HepG2 (cell line): ENCODE measurements around the gene EFS. TPM values are rescaled to one million over a fixed set of nuclear protein-coding genes. Genes with fewer than 3 reads are reported as not detected.

Source experiments
- AGO2 ChIP-seq: fragments of 200-400 bp; formaldehyde crosslinking; optimal IDR thresholded peaks from 2 replicates; pipeline ENCODE3; 2017; ENCODE audit warnings: mild to moderate bottlenecking, low read depth, low read length, moderate library complexity
- ATF7-NPFF ChIP-seq: sonication (generic); formaldehyde crosslinking; IDR thresholded peaks from 2 replicates; pipeline ENCODE4 v1.8.1; 2023; ENCODE audit warnings: mild to moderate bottlenecking, low read depth, missing genetic modification reagents, moderate library complexity
- CCDC6 ChIP-seq: sonication (generic); formaldehyde crosslinking; IDR thresholded peaks from 2 replicates; pipeline ENCODE4 v1.8.1; 2022; ENCODE audit warnings: mild to moderate bottlenecking, missing genetic modification reagents, moderate library complexity
- ELF3 ChIP-seq: IDR thresholded peaks from 2 replicates; pipeline ENCODE4 v1.6.1; 2016; ENCODE audit warnings: missing genetic modification reagents, missing compliant biosample characterization
- FOXA1 ChIP-seq, 2 experiments: fragments of 450-650 bp in 1 of 2; sonication (generic) in 1 of 2; formaldehyde crosslinking in 1 of 2; IDR thresholded peaks; 2 replicates each; pipeline versions ENCODE4 v1.4.0 to v1.6.1; 2016 to 2020; ENCODE audit warnings: missing genetic modification reagents in 1 of 2
- KAT8 ChIP-seq: IDR thresholded peaks from 2 replicates; pipeline ENCODE4 v1.6.1; 2016; ENCODE audit warnings: missing genetic modification reagents, missing compliant biosample characterization
- RAD51 ChIP-seq: fragments of 450-650 bp; IDR thresholded peaks from 2 replicates; pipeline ENCODE4 v1.6.1; 2016; ENCODE audit warnings: borderline replicate concordance
- SAP130 ChIP-seq: IDR thresholded peaks from 2 replicates; pipeline ENCODE4 v1.6.1; 2016; ENCODE audit warnings: low read depth
- SETDB1 ChIP-seq: sonication (generic); formaldehyde crosslinking; IDR thresholded peaks from 2 replicates; pipeline ENCODE4 v1.5.1; 2020; ENCODE audit warnings: missing genetic modification reagents, mild to moderate bottlenecking, borderline replicate concordance
- SOX13 ChIP-seq, 3 experiments: fragments of 450-650 bp in 1 of 3; sonication (generic) in 1 of 3; formaldehyde crosslinking in 1 of 3; IDR thresholded peaks in 2 of 3; conservative IDR thresholded peaks in 1 of 3; 2 replicates each; pipeline versions ENCODE4 v1.5.0 to v1.6.1; 2016 to 2020; ENCODE audit warnings: antibody characterized with exemption in 1 of 3, mild to moderate bottlenecking in 1 of 3, missing compliant biosample characterization in 1 of 3, missing genetic modification reagents in 1 of 3, moderate library complexity in 1 of 3
- TBX2 ChIP-seq: sonication (generic); formaldehyde crosslinking; IDR thresholded peaks from 2 replicates; pipeline ENCODE4 v1.5.0; 2020; ENCODE audit warnings: missing genetic modification reagents, mild to moderate bottlenecking, borderline replicate concordance
- TEAD3 ChIP-seq: optimal IDR thresholded peaks from 2 replicates; pipeline ENCODE3; 2016; ENCODE audit warnings: borderline replicate concordance
- ZNF546 ChIP-seq: sonication (generic); formaldehyde crosslinking; conservative IDR thresholded peaks from 2 replicates; pipeline ENCODE4 v1.8.1; 2023; ENCODE audit warnings: mild to moderate bottlenecking, missing genetic modification reagents
- ZSCAN21 ChIP-seq: sonication (generic); formaldehyde crosslinking; IDR thresholded peaks from 2 replicates; pipeline ENCODE4 v1.8.0; 2022; ENCODE audit warnings: mild to moderate bottlenecking, missing genetic modification reagents, moderate library complexity, borderline replicate concordance
- polyA plus RNA-seq, 8 experiments: library from polyadenylated mRNA; depleted of rRNA in 3 of 8; stranded (reverse) in 7 of 8; unstranded in 1 of 8; fragments of >200 nt; fragmentation: Illumina TruSeq in 4 of 8; extraction: Trizol in 4 of 8; gene quantifications; 2 replicates each; pipeline versions ENCODE4 v1.2.1 to v1.2.3, GENCODE V29; 2011 to 2016; ENCODE audit warnings: low read depth in 4 of 8, missing spikeins in 1 of 8, mixed read lengths in 1 of 8; ENCODE audit not compliant: insufficient read depth in 1 of 8
- total RNA-seq, 5 experiments: library from RNA; depleted of rRNA; stranded (reverse); fragments of >200 nt; fragmentation: Illumina TruSeq; extraction: Trizol; gene quantifications; 2 replicates each; pipeline ENCODE4 v1.2.3, GENCODE V29; 2016; ENCODE audit warnings: low read depth in 1 of 5
- TF ChIP-seq, protein P1 (sequence below): IDR thresholded peaks from 2 replicates; pipeline ENCODE4 v1.6.1; 2012; ENCODE audit warnings: inconsistent platforms
- TF ChIP-seq, protein P2 (sequence below): sonication (generic); formaldehyde crosslinking; IDR thresholded peaks from 2 replicates; pipeline ENCODE4 v1.8.1; 2023; ENCODE audit warnings: mild to moderate bottlenecking, inconsistent platforms, moderate library complexity, missing genetic modification reagents, borderline replicate concordance
- TF ChIP-seq, protein P3 (sequence below): sonication (generic); formaldehyde crosslinking; IDR thresholded peaks from 2 replicates; pipeline ENCODE4 v1.4.0; 2020; ENCODE audit warnings: mild to moderate bottlenecking, missing genetic modification reagents
- TF ChIP-seq, protein P4 (sequence below): sonication (generic); formaldehyde crosslinking; IDR thresholded peaks from 2 replicates; pipeline ENCODE4 v1.5.0; 2020; ENCODE audit warnings: missing genetic modification reagents
- TF ChIP-seq, protein P5 (sequence below): sonication (generic); formaldehyde crosslinking; IDR thresholded peaks from 2 replicates; pipeline ENCODE4 v1.4.0; 2020; ENCODE audit warnings: missing genetic modification reagents
- TF ChIP-seq, protein P6 (sequence below): sonication (generic); formaldehyde crosslinking; IDR thresholded peaks from 2 replicates; pipeline ENCODE4 v1.5.0; 2020; ENCODE audit warnings: missing genetic modification reagents, mild to moderate bottlenecking, borderline replicate concordance

Gene EFS
- total and polyA plus RNA-seq, 2 of the 13 experiments (the other 11 are each of a cell fraction or from before 2014, with no cell fraction given) = not detected

DNA sequence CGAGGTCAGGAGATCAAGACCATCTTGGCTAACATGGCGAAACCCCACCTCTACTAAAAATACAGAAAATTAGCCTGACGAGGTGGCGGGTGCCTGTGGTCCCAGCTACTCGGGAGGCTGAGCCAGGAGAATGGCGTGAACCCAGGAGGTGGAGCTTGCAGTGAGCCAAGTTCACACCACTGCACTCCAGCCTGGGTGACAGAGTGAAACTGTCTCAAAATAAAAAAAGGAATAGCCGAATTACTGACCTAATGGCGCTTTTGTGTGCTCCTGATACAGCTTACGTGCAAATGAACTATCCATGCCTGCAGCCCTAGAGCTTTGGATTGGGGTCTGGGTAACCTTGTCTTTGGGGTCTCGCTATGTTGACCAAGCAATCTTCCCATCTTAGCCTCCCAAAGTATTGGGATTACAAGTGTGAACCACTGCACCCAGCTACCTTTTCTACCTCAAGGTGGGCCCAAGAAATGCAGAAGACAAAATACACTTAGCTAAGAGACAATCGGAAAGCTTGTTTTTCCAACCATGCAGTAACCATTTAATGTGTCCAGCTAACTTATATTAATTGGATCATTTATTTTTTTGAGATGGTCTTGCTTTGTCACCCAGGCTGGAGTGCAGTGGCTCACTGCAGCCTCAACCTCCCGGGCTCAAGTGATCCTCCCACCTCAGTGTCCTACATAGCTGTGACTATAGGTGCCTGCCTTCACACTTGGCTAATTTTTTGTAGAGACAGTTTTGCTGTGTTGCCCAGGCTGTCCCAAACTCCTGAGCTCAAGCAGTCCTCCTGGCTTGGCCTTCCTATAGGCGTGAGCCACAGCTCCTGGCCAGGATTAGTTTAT lies 38.3 kb downstream of the EFS start (continued):
- TF ChIP-seq FOXA1 (IDR thresholded peaks at IDR 0.05) (no peak), FOXA1 (CRISPR knock-in tag; IDR thresholded peaks at IDR 0.05) (no peak), SOX13 (IDR thresholded peaks at IDR 0.05) (no peak), SOX13 (CRISPR knock-in tag; conservative IDR thresholded peaks at IDR 0.05 in 1 of 2, IDR thresholded peaks at IDR 0.05 in 1 of 2) (0 out of 4 replicates have a peak, but pooled peaks of 1 of the 2 experiments have one; percentile 78), CCDC6 (CRISPR knock-in tag) (no peak), SAP130 (CRISPR knock-in tag) (no peak), ZNF546 (no peak), AGO2 (peak; percentile 97), TBX2 (CRISPR knock-in tag) (0 out of 2 replicates have a peak, but pooled peaks have one; percentile 23), ELF3 (CRISPR knock-in tag) (no peak), ZSCAN21 (CRISPR knock-in tag) (0 out of 2 replicates have a peak, but pooled peaks have one; percentile 59), ATF7-NPFF (CRISPR knock-in tag) (peak; percentile 70; the same call in 1 of the 2 replicates), TEAD3 (CRISPR knock-in tag) (no peak), SETDB1 (CRISPR knock-in tag) (no peak), RAD51 (no peak), KAT8 (CRISPR knock-in tag) (no peak)
- TF ChIP-seq, protein P1, sequence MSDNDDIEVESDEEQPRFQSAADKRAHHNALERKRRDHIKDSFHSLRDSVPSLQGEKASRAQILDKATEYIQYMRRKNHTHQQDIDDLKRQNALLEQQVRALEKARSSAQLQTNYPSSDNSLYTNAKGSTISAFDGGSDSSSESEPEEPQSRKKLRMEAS = no peak
- TF ChIP-seq, protein P2, sequence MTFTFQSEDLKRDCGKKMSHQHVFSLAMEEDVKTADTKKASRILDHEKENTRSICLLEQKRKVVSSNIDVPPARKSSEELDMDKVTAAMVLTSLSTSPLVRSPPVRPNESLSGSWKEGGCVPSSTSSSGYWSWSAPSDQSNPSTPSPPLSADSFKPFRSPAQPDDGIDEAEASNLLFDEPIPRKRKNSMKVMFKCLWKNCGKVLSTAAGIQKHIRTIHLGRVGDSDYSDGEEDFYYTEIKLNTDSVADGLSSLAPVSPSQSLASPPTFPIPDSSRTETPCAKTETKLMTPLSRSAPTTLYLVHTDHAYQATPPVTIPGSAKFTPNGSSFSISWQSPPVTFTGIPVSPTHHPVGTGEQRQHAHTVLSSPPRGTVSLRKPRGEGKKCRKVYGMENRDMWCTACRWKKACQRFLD (CRISPR knock-in tag) = no peak; the same call in 1 of the 2 replicates
- TF ChIP-seq, protein P3, sequence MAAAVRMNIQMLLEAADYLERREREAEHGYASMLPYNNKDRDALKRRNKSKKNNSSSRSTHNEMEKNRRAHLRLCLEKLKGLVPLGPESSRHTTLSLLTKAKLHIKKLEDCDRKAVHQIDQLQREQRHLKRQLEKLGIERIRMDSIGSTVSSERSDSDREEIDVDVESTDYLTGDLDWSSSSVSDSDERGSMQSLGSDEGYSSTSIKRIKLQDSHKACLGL (CRISPR knock-in tag) = no peak
- TF ChIP-seq, protein P4, sequence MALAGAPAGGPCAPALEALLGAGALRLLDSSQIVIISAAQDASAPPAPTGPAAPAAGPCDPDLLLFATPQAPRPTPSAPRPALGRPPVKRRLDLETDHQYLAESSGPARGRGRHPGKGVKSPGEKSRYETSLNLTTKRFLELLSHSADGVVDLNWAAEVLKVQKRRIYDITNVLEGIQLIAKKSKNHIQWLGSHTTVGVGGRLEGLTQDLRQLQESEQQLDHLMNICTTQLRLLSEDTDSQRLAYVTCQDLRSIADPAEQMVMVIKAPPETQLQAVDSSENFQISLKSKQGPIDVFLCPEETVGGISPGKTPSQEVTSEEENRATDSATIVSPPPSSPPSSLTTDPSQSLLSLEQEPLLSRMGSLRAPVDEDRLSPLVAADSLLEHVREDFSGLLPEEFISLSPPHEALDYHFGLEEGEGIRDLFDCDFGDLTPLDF (CRISPR knock-in tag) = no peak
- TF ChIP-seq, protein P5, sequence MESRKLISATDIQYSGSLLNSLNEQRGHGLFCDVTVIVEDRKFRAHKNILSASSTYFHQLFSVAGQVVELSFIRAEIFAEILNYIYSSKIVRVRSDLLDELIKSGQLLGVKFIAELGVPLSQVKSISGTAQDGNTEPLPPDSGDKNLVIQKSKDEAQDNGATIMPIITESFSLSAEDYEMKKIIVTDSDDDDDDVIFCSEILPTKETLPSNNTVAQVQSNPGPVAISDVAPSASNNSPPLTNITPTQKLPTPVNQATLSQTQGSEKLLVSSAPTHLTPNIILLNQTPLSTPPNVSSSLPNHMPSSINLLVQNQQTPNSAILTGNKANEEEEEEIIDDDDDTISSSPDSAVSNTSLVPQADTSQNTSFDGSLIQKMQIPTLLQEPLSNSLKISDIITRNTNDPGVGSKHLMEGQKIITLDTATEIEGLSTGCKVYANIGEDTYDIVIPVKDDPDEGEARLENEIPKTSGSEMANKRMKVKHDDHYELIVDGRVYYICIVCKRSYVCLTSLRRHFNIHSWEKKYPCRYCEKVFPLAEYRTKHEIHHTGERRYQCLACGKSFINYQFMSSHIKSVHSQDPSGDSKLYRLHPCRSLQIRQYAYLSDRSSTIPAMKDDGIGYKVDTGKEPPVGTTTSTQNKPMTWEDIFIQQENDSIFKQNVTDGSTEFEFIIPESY (CRISPR knock-in tag) = 0 out of 2 replicates have a peak, but pooled peaks have one; percentile 35
- TF ChIP-seq, protein P6, sequence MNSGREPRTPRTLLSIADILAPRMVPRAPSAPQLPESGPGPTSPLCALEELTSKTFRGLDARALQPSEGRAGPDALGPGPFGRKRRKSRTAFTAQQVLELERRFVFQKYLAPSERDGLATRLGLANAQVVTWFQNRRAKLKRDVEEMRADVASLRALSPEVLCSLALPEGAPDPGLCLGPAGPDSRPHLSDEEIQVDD (CRISPR knock-in tag) = 0 out of 2 replicates have a peak, but pooled peaks have one; percentile 48
